ENCODE data around the gene CCDC187. TPM values are rescaled to one million over a fixed set of nuclear protein-coding genes. Genes with fewer than 3 reads are reported as not detected.
A peak's percentile ranks its signal among the peaks of the same experiment; 100 is the strongest.

CCDC187 gene
- total RNA-seq, 2 donors from 2014 or later = 0.04 to 0.09 TPM

GRCh38 chr9:136328622-136329041 is 24.7 kb upstream of the CCDC187 start:
- Mint-ChIP-seq H3K4me3 (peak overlapping the region; percentile 54), H3K36me3 (ENCODE audit: low read depth) (no peaks in the 10 kb centered on the region), H3K9me3 (no peaks in the 10 kb centered on the region), H3K4me1 (peaks cover 6% of the 10 kb centered on the region), H3K27me3 (ENCODE audit: insufficient read depth) (no peaks in the 10 kb centered on the region), H3K27ac (peak overlapping the region; percentile 57)
- Histone ChIP-seq H3K9ac (ENCODE audit: extremely low read depth, low read length, poor library complexity, severe bottlenecking) (peak overlapping the region; percentile 59), H3K4me3 (ENCODE audit: low read length) (peak overlapping the region; percentile 86), H3K36me3 (ENCODE audit: control insufficient read depth, insufficient read depth, low read length) (peaks cover 4% of the 10 kb centered on the region), H3K27me3 (ENCODE audit: control insufficient read depth, insufficient read depth, low read length, poor library complexity, severe bottlenecking) (no peaks in the 10 kb centered on the region), H3K9me3 (ENCODE audit: control insufficient read depth, low read length) (no peaks in the 10 kb centered on the region), H3K4me1 (ENCODE audit: control insufficient read depth, insufficient read depth, low read length) (peaks cover 17% of the 10 kb centered on the region), H3K27ac (ENCODE audit: low read depth, low read length) (peak overlapping the region; percentile 81)
- TF ChIP-seq CTCF (conservative IDR thresholded peaks at IDR 0.05) = no peak
- WGBS, 2 experiments (ENCODE audit: insufficient coverage in 1 of 2, insufficient read length in 1 of 2) = 74 to 81% methylated on average over 9 to 15 of the region's 15 CpGs
- DNase-seq = no peak

- Histone ChIP-seq H3K27ac (ENCODE audit: low read depth, low read length) (peak overlapping the region; percentile 81), H3K9ac (ENCODE audit: extremely low read depth, low read length, poor library complexity, severe bottlenecking) (peak overlapping the region; percentile 59), H3K4me1 (ENCODE audit: control insufficient read depth, insufficient read depth, low read length) (peaks cover 17% of the 10 kb centered on the region), H3K27me3 (ENCODE audit: control insufficient read depth, insufficient read depth, low read length, poor library complexity, severe bottlenecking) (no peaks in the 10 kb centered on the region), H3K9me3 (ENCODE audit: control insufficient read depth, low read length) (no peaks in the 10 kb centered on the region), H3K36me3 (ENCODE audit: control insufficient read depth, insufficient read depth, low read length) (peaks cover 4% of the 10 kb centered on the region), H3K4me3 (ENCODE audit: low read length) (peak overlapping the region; percentile 86)
- no peak for DNase-seq
- Mint-ChIP-seq H3K36me3 (ENCODE audit: low read depth) (no peaks in the 10 kb centered on the region), H3K4me3 (peak overlapping the region; percentile 54), H3K9me3 (no peaks in the 10 kb centered on the region), H3K27ac (no peak overlapping the region), H3K27me3 (ENCODE audit: insufficient read depth) (no peaks in the 10 kb centered on the region), H3K4me1 (peaks cover 6% of the 10 kb centered on the region)
- TF ChIP-seq CTCF (conservative IDR thresholded peaks at IDR 0.05) = no peak
- 61 to 72% methylated on average over 6 to 13 of the region's 13 CpGs for WGBS, 2 experiments (ENCODE audit: insufficient coverage in 1 of 2, insufficient read length in 1 of 2)
These were observed 24.2 kb upstream of the CCDC187 start for GRCh38 chr9:136328011-136328621.

- no peaks in the 10 kb centered on the region for H3K9me3 Mint-ChIP-seq
- H3K27me3 ChIP-seq (ENCODE audit: control insufficient read depth, insufficient read depth, low read length, poor library complexity, severe bottlenecking) = no peaks in the 10 kb centered on the region
- peak; percentile 67 for DNase-seq
- H3K27ac Mint-ChIP-seq = peak within 1 kb of the TSS; percentile 52
- H3K4me1 Mint-ChIP-seq = peaks cover 6% of the 10 kb centered on the region
- peak within 1 kb of the TSS; percentile 81 for H3K27ac ChIP-seq (ENCODE audit: low read depth, low read length)
- peak within 1 kb of the TSS; percentile 86 for H3K4me3 ChIP-seq (ENCODE audit: low read length)
- H3K4me3 Mint-ChIP-seq = peak within 1 kb of the TSS; percentile 54
- H3K36me3 ChIP-seq (ENCODE audit: control insufficient read depth, insufficient read depth, low read length) = peaks cover 4% of the 10 kb centered on the region
- 0 to 1% methylated on average over 9 to 79 of the region's 88 CpGs for WGBS, 2 experiments (ENCODE audit: insufficient coverage in 1 of 2, insufficient read length in 1 of 2)
- H3K36me3 Mint-ChIP-seq (ENCODE audit: low read depth) = no peaks in the 10 kb centered on the region
- H3K4me1 ChIP-seq (ENCODE audit: control insufficient read depth, insufficient read depth, low read length) = peaks cover 17% of the 10 kb centered on the region
- no peak for TF ChIP-seq CTCF (conservative IDR thresholded peaks at IDR 0.05)
- no peaks in the 10 kb centered on the region for H3K27me3 Mint-ChIP-seq (ENCODE audit: insufficient read depth)
- no peaks in the 10 kb centered on the region for H3K9me3 ChIP-seq (ENCODE audit: control insufficient read depth, low read length)
- H3K9ac ChIP-seq (ENCODE audit: extremely low read depth, low read length, poor library complexity, severe bottlenecking) = peak within 1 kb of the TSS; percentile 59
These were observed 23.5 kb upstream of the CCDC187 start, which contains the start of gene GPSM1 for GRCh38 chr9:136327304-136327974. Gene GPSM1, plus strand, starts transcription at chr9:136327539. Its CDS starts 157 bp downstream, at chr9:136327696.

Data from endodermal cell (in vitro differentiated cells).